GM06990 (cell line): ENCODE results near the gene HASPIN.

Source experiments
- DNase-seq: peaks from one replicate; pipeline ENCODE4 v3.0.0-alpha.2; 2011; ENCODE audit not compliant: insufficient read length; ENCODE audit errors: extremely low read depth
- H3K27me3 ChIP-seq: replicated peaks from 2 replicates; pipeline ENCODE4 v1.6.0; 2011; ENCODE audit warnings: low read length; ENCODE audit not compliant: control insufficient read depth, insufficient read depth
- H3K36me3 ChIP-seq: 2 replicates; pipeline ENCODE4 v1.5.1; 2011; ENCODE audit warnings: low read length; ENCODE audit not compliant: control insufficient read depth, insufficient read depth
- H3K4me3 ChIP-seq: replicated peaks from 2 replicates; pipeline ENCODE4 v1.5.1; 2011; ENCODE audit warnings: low read depth, mild to moderate bottlenecking, control low read depth, low read length
- TF ChIP-seq, protein P1 (sequence below): IDR thresholded peaks from 2 replicates; pipeline ENCODE4 v1.5.1; 2011; ENCODE audit warnings: low read length, control low read depth, mild to moderate bottlenecking, inconsistent platforms; ENCODE audit not compliant: insufficient read depth, poor library complexity, severe bottlenecking

Gene HASPIN

DNA sequence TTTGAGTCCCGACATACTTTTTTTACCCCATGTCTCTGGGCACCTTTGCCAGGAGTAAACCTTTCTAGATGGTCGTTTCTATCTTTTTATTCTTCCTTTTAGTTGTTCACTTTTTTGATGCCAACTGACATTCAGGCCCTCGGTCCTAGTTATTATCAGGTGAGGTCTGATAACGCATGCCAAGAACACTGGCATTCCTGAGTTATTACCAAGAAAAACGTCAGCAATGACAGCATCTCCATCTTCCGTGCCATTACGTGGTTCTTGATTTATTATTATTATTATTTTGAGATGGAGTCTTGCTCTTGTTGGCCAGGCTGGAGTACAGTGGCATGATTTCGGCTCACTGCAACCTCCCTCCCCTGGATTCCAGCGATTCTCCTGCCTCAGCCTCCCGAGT lies 21.4 kb downstream of the HASPIN start:
- TF ChIP-seq, protein P1, sequence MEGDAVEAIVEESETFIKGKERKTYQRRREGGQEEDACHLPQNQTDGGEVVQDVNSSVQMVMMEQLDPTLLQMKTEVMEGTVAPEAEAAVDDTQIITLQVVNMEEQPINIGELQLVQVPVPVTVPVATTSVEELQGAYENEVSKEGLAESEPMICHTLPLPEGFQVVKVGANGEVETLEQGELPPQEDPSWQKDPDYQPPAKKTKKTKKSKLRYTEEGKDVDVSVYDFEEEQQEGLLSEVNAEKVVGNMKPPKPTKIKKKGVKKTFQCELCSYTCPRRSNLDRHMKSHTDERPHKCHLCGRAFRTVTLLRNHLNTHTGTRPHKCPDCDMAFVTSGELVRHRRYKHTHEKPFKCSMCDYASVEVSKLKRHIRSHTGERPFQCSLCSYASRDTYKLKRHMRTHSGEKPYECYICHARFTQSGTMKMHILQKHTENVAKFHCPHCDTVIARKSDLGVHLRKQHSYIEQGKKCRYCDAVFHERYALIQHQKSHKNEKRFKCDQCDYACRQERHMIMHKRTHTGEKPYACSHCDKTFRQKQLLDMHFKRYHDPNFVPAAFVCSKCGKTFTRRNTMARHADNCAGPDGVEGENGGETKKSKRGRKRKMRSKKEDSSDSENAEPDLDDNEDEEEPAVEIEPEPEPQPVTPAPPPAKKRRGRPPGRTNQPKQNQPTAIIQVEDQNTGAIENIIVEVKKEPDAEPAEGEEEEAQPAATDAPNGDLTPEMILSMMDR, result no peak
- no peak for DNase-seq
- no peaks in the 10 kb centered on the region for H3K36me3 ChIP-seq
- no peaks in the 10 kb centered on the region for H3K27me3 ChIP-seq
- no peak overlapping the region for H3K4me3 ChIP-seq

GRCh38 chr17:3747805-3748204 lies 24.1 kb downstream of the HASPIN start:
- DNase-seq, result no peak
- H3K36me3 ChIP-seq, result no peaks in the 10 kb centered on the region
- no peaks in the 10 kb centered on the region for H3K27me3 ChIP-seq
- H3K4me3 ChIP-seq, result no peak overlapping the region
- TF ChIP-seq, protein P1, result no peak

DNA sequence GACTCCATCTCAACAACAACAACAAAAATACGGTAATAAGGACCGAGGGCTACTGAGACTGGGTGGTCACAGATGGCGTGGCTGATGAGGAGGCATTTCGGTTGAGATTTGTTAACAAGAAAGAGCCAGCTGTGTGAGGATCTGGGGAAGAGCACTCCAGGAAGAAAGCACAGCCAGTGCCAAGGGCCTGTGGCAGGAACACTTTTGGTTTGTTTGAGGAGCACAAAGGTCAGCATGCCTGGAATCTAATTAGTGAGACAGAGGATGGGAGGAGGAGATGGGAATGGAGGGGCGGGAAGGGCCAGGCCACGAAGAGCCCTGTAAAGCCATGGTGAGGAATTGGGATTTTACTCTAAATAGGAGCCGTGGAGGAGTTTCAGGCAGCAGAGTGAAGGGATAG lies 24.9 kb downstream of the HASPIN start:
- H3K36me3 ChIP-seq, result no peaks in the 10 kb centered on the region
- TF ChIP-seq, protein P1, result no peak
- H3K4me3 ChIP-seq, result no peak overlapping the region
- H3K27me3 ChIP-seq, result no peaks in the 10 kb centered on the region
- no peak for DNase-seq

DNA sequence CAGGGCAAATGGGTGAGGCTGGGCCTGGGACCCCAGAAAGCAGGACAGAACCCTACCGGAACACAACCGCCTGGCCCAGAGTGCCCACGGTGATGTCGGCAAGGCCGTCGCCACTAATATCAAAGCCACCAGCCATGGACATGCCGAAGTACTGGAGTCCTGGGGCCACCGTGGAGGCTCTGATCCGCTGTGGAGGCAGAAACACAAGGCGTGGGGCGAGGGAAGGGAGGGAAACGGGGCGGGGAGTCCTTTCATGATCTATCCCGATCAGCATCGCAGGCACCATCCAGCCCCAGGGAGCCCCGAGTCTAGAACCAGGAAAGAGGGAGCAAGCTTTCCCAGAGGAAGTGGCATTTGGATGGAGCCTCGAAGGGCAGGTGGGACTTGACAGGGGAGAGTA lies 26.6 kb downstream of the HASPIN start:
- Histone ChIP-seq H3K4me3 (no peak overlapping the region), H3K27me3 (no peaks in the 10 kb centered on the region)
- TF ChIP-seq, protein P1, result no peak

DNA sequence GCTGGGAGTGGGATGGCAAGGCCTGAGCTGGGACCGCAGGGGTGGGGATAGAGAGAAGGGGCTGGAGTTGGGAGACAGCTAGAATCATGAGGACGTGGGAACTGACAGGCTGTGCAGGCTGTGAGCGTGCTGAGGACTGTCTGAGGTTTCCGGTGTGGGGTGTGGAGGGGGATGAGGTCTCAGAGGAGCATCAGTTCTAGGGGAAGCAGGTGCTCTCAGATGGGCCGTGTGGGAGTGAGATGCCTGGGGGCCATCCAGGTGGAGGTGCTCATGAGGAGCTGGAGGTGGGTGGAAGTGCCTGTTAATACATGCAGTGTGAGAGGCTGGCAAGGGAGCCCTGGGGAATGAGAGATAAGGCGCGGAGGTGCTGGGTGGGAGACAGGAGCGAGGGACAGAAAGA lies 27.2 kb downstream of the HASPIN start:
- H3K4me3 ChIP-seq, result no peak overlapping the region
- DNase-seq, result no peak
- H3K27me3 ChIP-seq, result no peaks in the 10 kb centered on the region
- no peaks in the 10 kb centered on the region for H3K36me3 ChIP-seq
- TF ChIP-seq, protein P1, result no peak

More for the DNA sequence above, 26.6 kb downstream of the HASPIN start:
- no peak for DNase-seq
- no peaks in the 10 kb centered on the region for H3K36me3 ChIP-seq

DNA sequence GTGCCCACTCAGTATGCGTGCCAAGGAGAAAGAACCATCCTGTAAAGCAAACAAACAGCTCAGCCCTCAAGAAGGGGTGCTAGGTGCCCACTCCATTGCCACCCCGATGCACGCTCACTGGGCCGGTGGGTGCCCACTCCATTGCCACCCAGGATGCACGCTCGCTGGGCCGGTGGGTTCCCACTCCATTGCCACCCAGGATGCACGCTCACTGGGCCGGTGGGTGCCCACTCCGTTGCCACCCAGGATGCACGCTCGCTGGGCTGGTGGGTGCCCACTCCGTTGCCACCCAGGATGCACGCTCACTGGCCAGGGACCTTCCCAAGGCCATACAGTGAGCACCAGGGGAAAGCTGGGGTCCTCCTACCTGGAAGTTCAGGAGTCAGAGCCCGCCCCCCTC lies 28.1 kb downstream of the HASPIN start:
- TF ChIP-seq, protein P1, result no peak
- Histone ChIP-seq H3K4me3 (no peak overlapping the region), H3K27me3 (no peaks in the 10 kb centered on the region), H3K36me3 (no peaks in the 10 kb centered on the region)
- DNase-seq, result no peak
